NCI-H1092 (cell line): ENCODE measurements around the gene AKAP1.

Experiments
- DNase-seq: peaks from one replicate; lab custom pipeline; 2025; lab: John Stamatoyannopoulos, UW

Gene AKAP1

DNA sequence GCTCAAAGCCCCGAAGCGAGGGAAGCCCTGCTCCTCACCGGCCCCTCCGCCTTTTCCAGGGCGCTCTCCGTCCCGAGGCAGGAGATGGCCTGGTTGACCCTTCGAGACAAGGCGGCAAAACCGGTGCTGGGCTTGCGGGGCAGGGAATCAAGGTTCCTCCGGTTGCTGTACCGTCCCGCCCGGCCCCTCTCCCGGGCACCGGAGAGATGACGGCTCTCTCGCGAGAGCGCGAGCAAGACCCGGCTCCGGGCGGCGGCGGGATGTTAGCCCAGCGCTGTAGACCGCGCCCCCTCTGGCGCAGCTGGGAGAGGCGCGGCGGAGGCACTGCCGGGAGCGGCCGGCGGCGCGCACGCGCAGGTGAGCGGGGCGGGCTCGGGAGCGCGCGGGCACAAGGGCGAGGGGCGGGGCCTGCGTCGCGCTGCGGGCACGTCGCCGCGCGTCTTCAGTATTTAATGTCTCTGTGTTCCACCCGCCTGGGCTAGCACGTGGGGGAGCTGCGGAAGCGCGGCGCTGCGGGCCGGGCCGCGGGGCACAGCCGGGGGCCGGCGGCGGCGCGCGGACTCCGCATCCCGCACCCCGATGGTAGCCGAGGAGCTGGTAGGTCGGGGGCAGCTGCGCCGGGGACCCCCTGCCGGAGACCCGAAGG, at the start of gene AKAP1:
Gene AKAP1 (plus strand): TSS at position 445 of the 646 bp plus-strand sequence. CDS start 20,219 bp downstream, outside the sequence.
- peak; percentile 93 for DNase-seq

GRCh38 chr17:57035971-57036481, 49.0 kb upstream of the AKAP1 start:
- DNase-seq = peak; percentile 76

GRCh38 chr17:57037411-57037810, 47.6 kb upstream of the AKAP1 start:
- DNase-seq = no peak

DNA sequence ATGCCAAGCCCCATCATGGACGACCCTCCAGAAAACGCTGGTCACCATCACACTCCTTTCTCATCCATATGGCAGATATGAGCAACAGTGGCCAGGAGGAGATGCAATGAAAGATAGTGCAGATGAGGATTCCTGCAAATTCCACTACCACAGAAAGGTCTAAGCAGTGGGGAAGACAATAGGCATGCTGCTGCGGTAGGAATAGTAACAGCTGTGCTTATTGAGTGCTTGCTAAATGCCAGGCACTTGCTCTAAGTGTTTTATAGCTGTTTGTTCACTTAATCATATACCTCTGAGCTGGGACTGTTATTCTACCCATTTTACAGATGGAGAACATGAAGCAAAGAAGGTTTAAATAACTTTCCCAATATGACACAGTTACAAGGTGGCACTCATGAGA, 46.6 kb upstream of the AKAP1 start:
- no peak for DNase-seq

DNA sequence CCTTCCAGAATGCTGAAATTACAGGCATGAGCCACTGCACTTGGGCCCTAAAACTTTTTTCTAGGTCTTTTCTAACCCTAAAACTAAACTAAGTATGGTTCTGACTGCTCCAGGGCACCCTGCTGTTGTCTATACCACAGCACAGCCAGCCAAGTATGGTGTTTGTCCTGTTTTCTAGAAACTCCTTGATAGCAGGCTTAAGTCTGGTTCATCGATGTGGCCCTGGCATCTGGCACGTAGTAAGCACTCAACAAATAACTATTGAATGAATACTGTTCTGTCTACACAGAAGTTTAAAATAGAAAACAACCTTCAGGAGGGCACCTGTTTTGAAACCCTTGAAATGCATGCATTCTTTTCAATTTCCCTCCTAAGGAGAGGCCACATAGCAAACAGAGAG, 44.5 kb upstream of the AKAP1 start:
- no peak for DNase-seq

DNA sequence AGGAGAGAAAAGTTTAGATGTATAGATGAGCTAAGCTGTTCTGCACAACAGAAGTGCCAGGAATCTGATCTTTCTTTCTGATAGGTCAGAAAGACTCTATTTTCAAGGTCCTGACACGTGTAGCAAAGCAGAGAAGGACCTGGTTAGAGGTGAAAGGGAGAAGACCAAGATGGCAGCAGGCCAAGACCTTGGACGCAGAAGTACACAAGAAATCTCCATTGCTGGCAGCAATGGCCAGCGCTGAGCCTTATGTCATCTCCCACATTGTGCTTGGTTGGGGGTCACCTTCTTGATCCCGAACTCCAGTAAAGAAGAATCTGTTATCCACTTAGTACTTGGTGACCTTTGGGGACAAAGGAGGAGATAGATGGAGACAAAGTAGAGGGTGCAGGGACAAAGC, 41.8 kb upstream of the AKAP1 start:
- DNase-seq = no peak

GRCh38 chr17:57044976-57045867, 39.8 kb upstream of the AKAP1 start:
- DNase-seq = no peak

DNA sequence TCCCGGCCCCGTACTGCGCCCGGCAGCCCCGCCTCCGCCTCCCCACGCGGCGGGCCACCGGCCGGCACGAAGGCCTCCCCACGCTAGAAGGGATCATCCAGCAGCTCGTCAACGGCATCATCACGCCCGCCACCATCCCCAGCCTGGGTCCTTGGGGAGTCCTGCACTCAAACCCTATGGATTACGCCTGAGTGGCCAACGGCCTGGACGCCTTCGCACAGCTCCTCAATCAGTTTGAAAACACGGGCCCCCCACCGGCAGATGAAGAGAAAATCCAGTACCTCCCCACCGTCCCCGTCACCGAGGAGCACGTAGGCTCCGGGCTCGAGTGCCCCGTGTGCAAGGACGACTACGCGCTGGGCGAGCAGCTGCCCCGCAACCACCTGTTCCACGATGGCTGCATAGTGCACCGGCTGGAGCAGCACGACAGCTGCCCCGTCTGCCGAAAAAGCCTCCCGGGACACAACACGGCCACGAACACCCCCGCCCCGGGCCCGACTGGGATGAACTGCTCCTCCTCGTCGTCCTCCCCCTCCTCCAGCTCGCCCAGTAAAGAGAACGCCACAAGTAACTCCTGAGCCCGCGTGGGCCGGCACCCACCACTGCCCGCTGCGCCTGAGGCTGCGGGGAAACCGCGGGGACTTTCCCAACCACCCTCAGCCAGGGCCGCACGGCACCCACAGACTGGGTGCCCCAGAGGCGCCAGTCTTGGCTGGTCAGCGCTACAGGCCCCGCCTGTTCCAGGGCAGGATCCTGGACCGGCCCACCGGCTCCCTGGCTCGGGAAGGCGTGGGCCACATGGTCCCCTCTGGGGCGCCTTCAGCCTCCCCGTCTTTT, 39.0 kb upstream of the AKAP1 start:
- DNase-seq = no peak

DNA sequence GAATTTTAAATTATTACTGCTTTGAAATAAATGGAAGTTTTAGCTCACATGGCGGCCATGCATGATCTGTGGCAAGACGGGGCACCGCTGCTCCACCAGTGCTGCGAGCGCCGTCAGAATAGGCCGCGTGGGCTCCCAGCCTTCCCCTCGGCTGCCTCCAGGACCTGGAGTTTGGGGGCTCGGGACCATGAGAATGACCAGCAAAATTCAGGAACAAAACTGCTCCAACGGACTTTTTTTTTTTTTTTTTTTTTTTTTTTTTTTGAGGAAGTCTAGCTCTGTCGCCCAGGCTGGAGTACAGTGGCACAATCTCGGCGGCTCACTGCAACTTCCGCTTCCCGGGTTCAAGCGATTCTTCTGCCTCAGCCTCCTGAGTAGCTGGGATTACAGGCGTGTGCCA, 38.3 kb upstream of the AKAP1 start:
- DNase-seq = no peak

- DNase-seq = no peak
These were observed 37.0 kb upstream of the AKAP1 start for GRCh38 chr17:57048096-57048495.

DNA sequence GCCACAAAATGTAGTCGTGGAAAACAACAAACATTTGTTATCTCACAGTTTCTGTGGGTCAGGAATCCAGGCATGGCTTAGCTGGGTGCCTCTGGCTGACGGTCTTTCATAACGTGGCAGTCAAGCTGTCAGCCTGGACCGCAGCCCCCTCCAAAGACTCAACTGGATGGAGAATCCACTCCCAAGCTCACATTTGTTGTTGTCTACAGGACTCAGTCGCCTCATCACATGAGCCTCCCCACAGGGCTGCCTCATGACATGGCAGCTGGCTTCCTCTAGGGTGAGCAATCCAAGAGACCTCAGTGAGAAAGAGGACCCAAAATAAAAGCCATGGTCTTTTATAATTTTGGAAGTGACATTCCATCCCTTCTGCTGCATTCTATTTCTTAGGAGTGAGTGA, 34.7 kb upstream of the AKAP1 start:
- no peak for DNase-seq

GRCh38 chr17:57051886-57052361, 33.1 kb upstream of the AKAP1 start:
- DNase-seq = peak; percentile 11

- DNase-seq = no peak
These were observed 22.2 kb upstream of the AKAP1 start for GRCh38 chr17:57062865-57063264.

DNA sequence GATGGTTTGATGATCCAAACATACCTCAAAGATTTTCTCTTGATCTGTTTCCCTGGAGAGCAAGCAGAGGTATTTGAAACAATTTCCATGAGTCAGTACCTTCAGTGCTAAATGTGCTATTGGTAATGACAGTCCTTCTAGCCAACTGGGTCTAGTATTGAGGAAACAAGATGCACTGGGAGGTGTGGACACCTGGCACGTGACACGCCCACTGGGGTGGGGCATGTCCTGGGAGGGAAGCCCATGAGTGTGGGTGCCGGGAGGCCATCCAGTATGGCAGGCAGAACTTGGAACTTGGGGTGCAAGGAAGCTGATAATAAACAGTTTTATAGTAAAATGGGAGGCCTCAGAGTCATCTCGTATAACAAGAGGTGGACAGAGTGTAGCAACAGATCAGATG, 17.9 kb upstream of the AKAP1 start:
- no peak for DNase-seq

DNA sequence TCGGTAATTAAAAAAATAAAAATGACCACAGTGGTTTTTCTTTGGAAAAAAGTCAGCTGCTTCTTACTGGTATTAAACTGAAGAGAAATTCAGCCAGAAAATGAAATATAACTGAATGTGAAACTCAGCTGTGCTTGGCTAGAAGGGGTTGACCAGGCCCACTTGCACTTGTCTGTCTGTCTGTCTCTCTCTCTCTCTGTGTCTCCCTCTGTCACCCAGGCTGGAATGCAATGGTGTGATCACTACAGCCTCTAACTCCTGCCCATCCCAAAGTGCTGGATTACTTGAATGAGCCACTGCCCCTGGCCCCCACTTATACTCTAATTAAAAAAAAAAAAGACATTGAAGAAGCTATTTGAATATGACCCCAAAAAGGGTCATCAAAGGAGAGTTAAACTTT, 17.3 kb upstream of the AKAP1 start:
- no peak for DNase-seq

DNA sequence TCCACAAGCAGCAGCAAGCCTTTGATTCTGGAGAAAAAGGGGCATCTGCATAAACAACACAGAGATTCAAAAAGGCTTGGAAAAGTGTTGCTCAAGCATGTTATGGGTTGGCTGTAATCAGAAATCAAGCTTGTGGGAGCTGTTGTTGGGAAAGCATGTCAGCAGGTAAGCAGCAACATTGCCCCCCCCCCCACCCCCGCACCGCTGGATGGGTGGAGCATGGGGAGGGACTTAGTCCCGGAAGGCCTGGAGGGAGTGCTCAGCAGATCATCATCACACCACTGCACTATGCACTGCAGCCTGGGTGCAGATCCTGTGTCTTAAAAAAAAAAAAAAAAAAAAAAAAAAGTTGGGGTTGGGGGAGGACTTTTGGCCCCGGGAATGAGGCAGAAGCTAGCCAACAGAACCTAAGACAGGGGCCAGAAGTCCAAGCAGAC, 16.8 kb upstream of the AKAP1 start:
- no peak for DNase-seq

DNA sequence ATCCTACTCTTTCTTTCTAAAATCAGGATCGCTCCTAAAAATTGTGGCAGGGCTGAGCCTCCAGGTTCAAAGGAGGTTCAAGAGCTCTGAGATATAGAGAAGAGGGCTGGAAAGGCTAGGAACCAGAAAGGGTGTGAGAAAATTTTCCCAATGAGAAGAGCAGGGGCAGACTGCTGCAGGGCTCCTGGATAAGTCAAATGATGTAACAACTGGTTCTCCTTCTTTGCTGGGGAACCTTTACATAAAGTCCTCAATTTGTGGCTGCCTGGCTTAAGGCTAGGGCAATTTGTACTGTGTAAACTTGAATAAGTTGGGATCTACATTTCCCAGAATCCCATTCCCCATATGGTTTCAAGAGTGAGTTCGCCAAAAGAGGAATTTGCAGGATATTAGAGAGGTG, 16.3 kb upstream of the AKAP1 start:
- no peak for DNase-seq

- DNase-seq = no peak
These were observed 12.8 kb upstream of the AKAP1 start for GRCh38 chr17:57071991-57072944.

GRCh38 chr17:57073626-57074025, 11.4 kb upstream of the AKAP1 start:
- no peak for DNase-seq

GRCh38 chr17:57075193-57075592, 9.9 kb upstream of the AKAP1 start:
- DNase-seq = no peak

DNA sequence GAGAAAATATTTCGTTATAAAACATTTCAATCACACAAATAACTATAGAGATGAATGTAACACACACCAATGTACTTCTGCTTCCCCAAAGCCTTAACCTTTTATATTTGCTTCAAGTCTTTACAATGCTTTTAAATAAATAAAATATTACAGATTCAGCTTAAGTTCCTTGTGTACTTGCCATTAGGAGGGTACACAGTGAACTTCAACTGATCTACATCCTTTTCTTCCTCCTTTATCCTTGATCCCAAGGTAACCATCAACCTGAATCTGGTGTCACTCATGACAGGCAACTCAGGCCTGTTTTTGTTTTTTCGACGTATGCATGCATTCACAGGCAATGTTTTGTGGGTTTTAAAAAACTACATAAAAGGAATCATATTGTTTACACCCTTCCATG, 9.3 kb upstream of the AKAP1 start:
- no peak for DNase-seq
